Neural progenitor cell (in vitro differentiated cells): ENCODE measurements around the gene NPIPA3.
"Not testable (repeated sequence)": the region's sequence is repeated elsewhere in the genome, so short reads cannot be mapped to it uniquely, and the experiment has no call there.

Source experiments
- EZH2 ChIP-seq: fragments of 200-600 bp; sonication (generic); IDR thresholded peaks from 2 replicates; pipeline ENCODE4 v1.6.1; 2017; ENCODE audit warnings: antibody characterized with exemption, mild to moderate bottlenecking, moderate library complexity
- TF ChIP-seq, protein P1 (sequence below): fragments of 200-600 bp; sonication (generic); IDR thresholded peaks from 2 replicates; pipeline ENCODE4 v1.5.1; 2017; ENCODE audit warnings: antibody characterized with exemption, mild to moderate bottlenecking

DNA sequence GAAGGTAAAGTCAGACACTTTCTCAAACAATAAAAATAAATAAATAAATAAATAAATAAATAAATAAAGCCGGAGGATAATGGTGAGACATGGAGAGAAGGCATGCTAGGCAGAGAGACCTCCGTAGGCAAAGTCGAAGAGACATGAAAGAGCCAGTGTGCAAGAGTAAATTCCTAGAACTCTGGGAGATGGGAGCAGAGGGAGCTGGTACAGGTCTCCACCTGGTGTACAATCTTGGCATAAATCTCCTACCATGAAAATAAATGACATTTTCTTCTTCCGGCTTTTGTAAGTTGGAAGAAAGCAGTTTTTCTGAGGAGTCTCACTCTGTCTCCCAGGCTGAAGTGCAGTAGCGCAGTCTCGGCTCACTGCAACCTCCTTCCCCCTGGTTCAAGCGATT is 1.4 kb upstream of the NPIPA3 start:
- TF ChIP-seq EZH2: not testable (repeated sequence)
- TF ChIP-seq, protein P1, sequence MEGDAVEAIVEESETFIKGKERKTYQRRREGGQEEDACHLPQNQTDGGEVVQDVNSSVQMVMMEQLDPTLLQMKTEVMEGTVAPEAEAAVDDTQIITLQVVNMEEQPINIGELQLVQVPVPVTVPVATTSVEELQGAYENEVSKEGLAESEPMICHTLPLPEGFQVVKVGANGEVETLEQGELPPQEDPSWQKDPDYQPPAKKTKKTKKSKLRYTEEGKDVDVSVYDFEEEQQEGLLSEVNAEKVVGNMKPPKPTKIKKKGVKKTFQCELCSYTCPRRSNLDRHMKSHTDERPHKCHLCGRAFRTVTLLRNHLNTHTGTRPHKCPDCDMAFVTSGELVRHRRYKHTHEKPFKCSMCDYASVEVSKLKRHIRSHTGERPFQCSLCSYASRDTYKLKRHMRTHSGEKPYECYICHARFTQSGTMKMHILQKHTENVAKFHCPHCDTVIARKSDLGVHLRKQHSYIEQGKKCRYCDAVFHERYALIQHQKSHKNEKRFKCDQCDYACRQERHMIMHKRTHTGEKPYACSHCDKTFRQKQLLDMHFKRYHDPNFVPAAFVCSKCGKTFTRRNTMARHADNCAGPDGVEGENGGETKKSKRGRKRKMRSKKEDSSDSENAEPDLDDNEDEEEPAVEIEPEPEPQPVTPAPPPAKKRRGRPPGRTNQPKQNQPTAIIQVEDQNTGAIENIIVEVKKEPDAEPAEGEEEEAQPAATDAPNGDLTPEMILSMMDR: not testable (repeated sequence)
